GM19239 (cell line): ENCODE measurements around the gene SRPRB.
A peak's percentile ranks its signal among the peaks of the same experiment; 100 is the strongest.

Experiments
- DNase-seq: peaks from one replicate; pipeline ENCODE4 v3.0.0; 2011; ENCODE audit warnings: low spot score; ENCODE audit not compliant: insufficient read length
- FAIRE-seq: peaks from 2 replicates; lab custom pipeline; 2011; peaks lifted over from hg19 to GRCh38; lab: Jason Lieb, UNC

Gene SRPRB

GRCh38 chr3:133805702-133806475 is at the start of gene SRPRB:
SRPRB (plus strand) TSS chr3:133805815; CDS start chr3:133805849, 34 bp downstream.
- DNase-seq (peak; percentile 94), FAIRE-seq (peak; percentile 97)

- FAIRE-seq (no peak), DNase-seq (no peak)
Measured at GRCh38 chr3:133756716-133757694, 48.6 kb upstream of the SRPRB start.

GRCh38 chr3:133757701-133758567 is 47.7 kb upstream of the SRPRB start:
- FAIRE-seq: no peak

GRCh38 chr3:133758568-133758928 is 47.1 kb upstream of the SRPRB start:
- no peak for DNase-seq
- no peak for FAIRE-seq

More at GRCh38 chr3:133757701-133758567, 47.7 kb upstream of the SRPRB start:
- DNase-seq: no peak

- FAIRE-seq: no peak
- no peak for DNase-seq
Measured at GRCh38 chr3:133758964-133759739, 46.5 kb upstream of the SRPRB start.

- DNase-seq (no peak), FAIRE-seq (no peak)
Measured at GRCh38 chr3:133759740-133760305, 45.8 kb upstream of the SRPRB start.

GRCh38 chr3:133760916-133761315 is 44.7 kb upstream of the SRPRB start:
- no peak for DNase-seq
- FAIRE-seq: no peak

- DNase-seq: no peak
- FAIRE-seq: no peak
Measured at GRCh38 chr3:133761605-133762484, 43.8 kb upstream of the SRPRB start.

GRCh38 chr3:133762539-133762938 is 43.1 kb upstream of the SRPRB start:
- no peak for FAIRE-seq

GRCh38 chr3:133763797-133764683 is 41.6 kb upstream of the SRPRB start:
- FAIRE-seq (no peak), DNase-seq (no peak)

More at GRCh38 chr3:133762539-133762938, 43.1 kb upstream of the SRPRB start:
- DNase-seq: no peak

- no peak for FAIRE-seq
- no peak for DNase-seq
Measured at GRCh38 chr3:133765256-133765655, 40.4 kb upstream of the SRPRB start.

GRCh38 chr3:133767607-133768006 is 38.0 kb upstream of the SRPRB start:
- DNase-seq (no peak), FAIRE-seq (no peak)

- DNase-seq (no peak), FAIRE-seq (no peak)
Measured at GRCh38 chr3:133769536-133769935, 36.1 kb upstream of the SRPRB start.

GRCh38 chr3:133773732-133774131 is 31.9 kb upstream of the SRPRB start:
- no peak for DNase-seq
- FAIRE-seq: no peak

GRCh38 chr3:133775309-133775708 is 30.3 kb upstream of the SRPRB start:
- DNase-seq: no peak
- FAIRE-seq: no peak

GRCh38 chr3:133775835-133776234 is 29.8 kb upstream of the SRPRB start:
- no peak for DNase-seq

GRCh38 chr3:133776794-133777438 is 28.7 kb upstream of the SRPRB start:
- DNase-seq (no peak), FAIRE-seq (no peak)

More at GRCh38 chr3:133775835-133776234, 29.8 kb upstream of the SRPRB start:
- no peak for FAIRE-seq
